Lower lobe of right lung (tissue), 2 donors: Measurements from ENCODE around the gene DNAJC10. TPM values are rescaled to one million over a fixed set of nuclear protein-coding genes. Genes with fewer than 3 reads are reported as not detected.

ENCODE experiments used
- ATAC-seq, 2 donors: fragments of 200-7000 bp; cut with Tn5 transposase; one replicate each; pipeline ENCODE4 v1.9.1; 2020 to 2022; ENCODE audit warnings: mild to moderate bottlenecking in 2 of 2, moderate library complexity in 2 of 2
- DNase-seq: peaks from one replicate; pipeline ENCODE4 v3.0.0-alpha.2; 2020
- H3K27ac ChIP-seq: fragments of 200-600 bp; one replicate; pipeline ENCODE4 v1.8.0; 2022
- H3K27me3 ChIP-seq: fragments of 200-600 bp; one replicate; pipeline ENCODE4 v1.8.0; 2022; ENCODE audit warnings: low read depth
- H3K36me3 ChIP-seq: fragments of 200-600 bp; one replicate; pipeline ENCODE4 v1.8.0; 2022; ENCODE audit warnings: mild to moderate bottlenecking
- H3K4me1 ChIP-seq: fragments of 200-600 bp; one replicate; pipeline ENCODE4 v1.8.0; 2022
- H3K4me3 ChIP-seq: fragments of 200-600 bp; one replicate; pipeline ENCODE4 v1.8.0; 2022; ENCODE audit warnings: mild to moderate bottlenecking
- H3K9me3 ChIP-seq: fragments of 200-600 bp; one replicate; pipeline ENCODE4 v1.8.0; 2022
- CTCF ChIP-seq: fragments of 200-600 bp; IDR thresholded peaks from one replicate; pipeline ENCODE4 v1.8.0; 2022; ENCODE audit warnings: antibody characterized with exemption, mild to moderate bottlenecking
- intact Hi-C: fragments of 100-400 bp; cut with DNase I; formaldehyde crosslinking; loops from one replicate; pipeline ENCODE4 v1.11.0; 2022
- total RNA-seq: library from RNA; stranded (reverse); fragmentation: NEBNext Ultra II Directional; extraction: Animal tissue kit (Norgen Biotek cat#: 25700); gene quantifications from one replicate; pipeline ENCODE4 v1.2.1, GENCODE V29; 2021
- donor health status: DM: no; HTN: yes; CAD: no; lungs with severe emphysema.

DNAJC10 gene
- total RNA-seq, 1 donor from 2014 or later: 76.2 TPM

DNA sequence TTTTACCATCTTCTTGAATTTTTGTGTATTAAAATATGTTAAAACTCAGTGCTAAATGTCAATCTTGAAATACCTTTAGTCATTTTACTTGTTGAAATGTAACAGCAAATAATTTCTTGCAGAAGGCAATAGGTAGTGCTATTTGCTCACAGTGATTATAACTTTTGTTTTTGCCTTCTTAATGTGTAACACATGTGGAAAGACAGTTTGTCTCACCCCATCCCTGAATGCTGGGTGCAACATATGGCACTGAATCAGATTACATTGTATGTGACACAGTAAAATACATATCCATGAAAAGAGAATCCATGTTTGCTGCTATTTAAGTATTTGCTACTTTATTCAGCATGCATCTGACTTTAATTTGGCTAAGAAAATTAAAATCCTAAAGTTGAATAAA lies 115.0 kb downstream of the DNAJC10 start:
- no peaks in the 10 kb centered on the region for H3K27me3 ChIP-seq
- H3K36me3 ChIP-seq: no peaks in the 10 kb centered on the region
- ATAC-seq (no peak), DNase-seq (no peak)
- no peak overlapping the region for H3K27ac ChIP-seq
- no peak for TF ChIP-seq CTCF
- H3K4me1 ChIP-seq: no peaks in the 10 kb centered on the region
- intact Hi-C loops: no loop called here
- no peaks in the 10 kb centered on the region for H3K9me3 ChIP-seq
- no peak overlapping the region for H3K4me3 ChIP-seq

DNA sequence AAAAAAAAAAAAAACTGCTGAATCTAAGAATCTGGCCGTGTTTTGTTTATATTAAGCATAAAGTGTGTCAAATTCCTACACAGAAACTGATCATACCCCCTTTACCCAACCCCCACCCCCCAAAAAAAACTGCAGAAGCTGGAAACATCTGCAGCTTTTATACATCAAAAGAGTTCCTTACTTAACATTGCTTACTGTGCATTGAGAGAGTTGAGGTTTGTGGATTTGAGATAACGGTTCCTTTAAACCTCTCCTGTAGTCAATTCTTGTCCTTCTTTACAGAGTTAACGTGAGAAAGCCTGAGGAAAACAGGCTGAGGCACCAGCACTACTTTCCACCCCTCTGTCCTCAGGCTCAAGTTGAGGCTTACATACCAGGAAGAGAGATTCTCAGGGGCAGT lies 115.9 kb downstream of the DNAJC10 start:
- intact Hi-C loops: no loop called here
- H3K4me1 ChIP-seq: no peaks in the 10 kb centered on the region
- no peak overlapping the region for H3K27ac ChIP-seq
- no peak overlapping the region for H3K4me3 ChIP-seq
- H3K27me3 ChIP-seq: no peaks in the 10 kb centered on the region
- DNase-seq (no peak), ATAC-seq (no peak)
- no peaks in the 10 kb centered on the region for H3K9me3 ChIP-seq
- TF ChIP-seq CTCF: no peak
- no peaks in the 10 kb centered on the region for H3K36me3 ChIP-seq

DNA sequence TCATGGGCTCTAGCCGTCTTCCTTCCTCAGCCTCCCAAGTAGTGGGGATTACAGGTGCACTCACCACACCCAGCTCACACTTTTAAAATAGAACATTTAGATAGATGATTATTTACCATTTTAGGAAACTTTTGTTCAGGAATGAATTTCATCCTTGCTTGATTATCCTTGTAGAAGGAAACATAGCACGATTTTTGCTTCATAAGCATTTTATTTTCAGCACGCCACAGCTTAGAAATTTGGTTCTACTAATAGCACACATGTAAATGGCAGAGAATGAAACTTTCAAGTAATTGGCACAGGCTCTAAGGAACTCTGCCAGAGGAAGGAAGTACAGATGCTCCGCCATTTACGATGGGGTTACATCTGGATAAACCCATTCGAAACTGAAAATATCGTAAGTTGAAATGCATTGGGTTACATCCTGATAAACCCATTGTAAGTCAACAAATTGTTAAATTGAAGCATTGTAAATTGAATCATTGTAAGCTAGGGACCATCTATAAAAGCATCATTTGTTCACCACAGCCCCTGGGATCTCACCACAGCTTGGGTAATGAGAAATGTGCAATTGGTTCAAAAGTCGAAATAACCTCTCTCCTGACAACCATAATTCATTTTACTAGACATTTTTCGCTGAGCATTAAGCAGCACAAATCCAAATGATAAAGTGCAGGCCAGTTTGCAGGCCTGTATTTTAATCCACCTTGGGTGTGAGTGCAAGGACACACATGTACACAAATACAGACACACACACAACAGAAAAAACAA lies 117.2 kb downstream of the DNAJC10 start:
- intact Hi-C loops: no loop called here

GRCh38 chr2:182834293-182834692 lies 118.2 kb downstream of the DNAJC10 start:
- Histone ChIP-seq H3K27me3 (no peaks in the 10 kb centered on the region), H3K4me3 (no peak overlapping the region), H3K27ac (no peak overlapping the region), H3K36me3 (no peaks in the 10 kb centered on the region), H3K4me1 (no peaks in the 10 kb centered on the region), H3K9me3 (no peaks in the 10 kb centered on the region)
- ATAC-seq (no peak), DNase-seq (no peak)
- intact Hi-C loops: no loop called here
- TF ChIP-seq CTCF: no peak

More for the DNA sequence above, 117.2 kb downstream of the DNAJC10 start:
- Histone ChIP-seq H3K9me3 (no peaks in the 10 kb centered on the region), H3K27me3 (no peaks in the 10 kb centered on the region), H3K4me1 (no peaks in the 10 kb centered on the region), H3K27ac (no peak overlapping the region), H3K36me3 (no peaks in the 10 kb centered on the region), H3K4me3 (no peak overlapping the region)
- TF ChIP-seq CTCF: no peak
- ATAC-seq (no peak), DNase-seq (no peak)

- Histone ChIP-seq H3K27me3 (no peaks in the 10 kb centered on the region), H3K36me3 (no peaks in the 10 kb centered on the region), H3K27ac (no peak overlapping the region), H3K4me1 (no peaks in the 10 kb centered on the region), H3K4me3 (no peak overlapping the region), H3K9me3 (no peaks in the 10 kb centered on the region)
- no peak for TF ChIP-seq CTCF
- ATAC-seq (no peak), DNase-seq (no peak)
- intact Hi-C loops: no loop called here
Measured at GRCh38 chr2:182836451-182836850, 120.4 kb downstream of the DNAJC10 start.

Other genes with a start within 250 kb of the DNAJC10 start
- 2.9 TPM for gene FRZB, start 150.4 kb downstream of the DNAJC10 start, total RNA-seq